ENCODE results near the gene SH2D1B. TPM values are rescaled to one million over a fixed set of nuclear protein-coding genes. Genes with fewer than 3 reads are reported as not detected.

The SH2D1B gene
- total RNA-seq, 4 donors from 2014 or later = not detected

DNA sequence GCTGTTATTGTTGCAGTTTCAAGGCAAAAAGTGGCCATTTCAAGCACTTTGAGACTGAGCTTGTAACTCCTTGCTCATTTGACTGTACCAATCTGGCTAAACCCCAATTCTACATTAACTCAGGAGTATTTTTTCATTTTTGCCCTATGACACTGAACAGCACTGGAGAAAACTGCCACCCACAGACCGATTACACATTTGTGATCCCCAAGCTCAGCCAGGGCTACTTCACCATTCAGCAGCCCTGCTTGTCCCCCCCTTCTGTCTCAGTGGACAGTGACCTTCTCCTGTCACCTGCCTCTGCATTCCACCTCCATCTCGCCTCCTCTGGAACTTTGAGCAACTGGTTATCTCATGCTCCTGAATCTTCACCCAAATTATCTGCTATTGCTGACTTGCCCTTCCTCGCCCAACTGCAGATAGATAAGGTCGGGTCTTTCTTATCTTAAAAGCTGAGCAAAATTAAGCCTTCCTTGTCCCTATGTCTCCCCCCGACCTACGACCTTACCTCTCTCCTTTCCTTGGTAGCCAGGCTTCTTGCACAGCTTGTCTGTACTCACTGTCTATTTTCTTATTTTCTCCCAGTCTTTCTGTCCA lies 60.6 kb downstream of the SH2D1B start:
- Histone ChIP-seq H3K27me3 (no peaks in the 10 kb centered on the region), H3K36me3 (peaks cover 0 to 12% (median 0%) of the 10 kb centered on the region in 3 donors), H3K4me1 (peaks cover 0 to 13% (median 3%) of the 10 kb centered on the region in 4 donors), H3K4me3 (no peak overlapping the region), H3K27ac (no peak overlapping the region), H3K9me3 (no peaks in the 10 kb centered on the region)
- WGBS, 2 donors = 89 to 94% methylated on average over 6 of the region's 6 CpGs
- TF ChIP-seq, protein P1, sequence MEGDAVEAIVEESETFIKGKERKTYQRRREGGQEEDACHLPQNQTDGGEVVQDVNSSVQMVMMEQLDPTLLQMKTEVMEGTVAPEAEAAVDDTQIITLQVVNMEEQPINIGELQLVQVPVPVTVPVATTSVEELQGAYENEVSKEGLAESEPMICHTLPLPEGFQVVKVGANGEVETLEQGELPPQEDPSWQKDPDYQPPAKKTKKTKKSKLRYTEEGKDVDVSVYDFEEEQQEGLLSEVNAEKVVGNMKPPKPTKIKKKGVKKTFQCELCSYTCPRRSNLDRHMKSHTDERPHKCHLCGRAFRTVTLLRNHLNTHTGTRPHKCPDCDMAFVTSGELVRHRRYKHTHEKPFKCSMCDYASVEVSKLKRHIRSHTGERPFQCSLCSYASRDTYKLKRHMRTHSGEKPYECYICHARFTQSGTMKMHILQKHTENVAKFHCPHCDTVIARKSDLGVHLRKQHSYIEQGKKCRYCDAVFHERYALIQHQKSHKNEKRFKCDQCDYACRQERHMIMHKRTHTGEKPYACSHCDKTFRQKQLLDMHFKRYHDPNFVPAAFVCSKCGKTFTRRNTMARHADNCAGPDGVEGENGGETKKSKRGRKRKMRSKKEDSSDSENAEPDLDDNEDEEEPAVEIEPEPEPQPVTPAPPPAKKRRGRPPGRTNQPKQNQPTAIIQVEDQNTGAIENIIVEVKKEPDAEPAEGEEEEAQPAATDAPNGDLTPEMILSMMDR (IDR thresholded peaks at IDR 0.05) = no peak
- TF ChIP-seq EP300 (IDR thresholded peaks at IDR 0.05) (no peak), POLR2A (IDR thresholded peaks at IDR 0.05) (no peak)
- no peak for DNase-seq (ENCODE audit: low spot score in 2 of 2)

DNA sequence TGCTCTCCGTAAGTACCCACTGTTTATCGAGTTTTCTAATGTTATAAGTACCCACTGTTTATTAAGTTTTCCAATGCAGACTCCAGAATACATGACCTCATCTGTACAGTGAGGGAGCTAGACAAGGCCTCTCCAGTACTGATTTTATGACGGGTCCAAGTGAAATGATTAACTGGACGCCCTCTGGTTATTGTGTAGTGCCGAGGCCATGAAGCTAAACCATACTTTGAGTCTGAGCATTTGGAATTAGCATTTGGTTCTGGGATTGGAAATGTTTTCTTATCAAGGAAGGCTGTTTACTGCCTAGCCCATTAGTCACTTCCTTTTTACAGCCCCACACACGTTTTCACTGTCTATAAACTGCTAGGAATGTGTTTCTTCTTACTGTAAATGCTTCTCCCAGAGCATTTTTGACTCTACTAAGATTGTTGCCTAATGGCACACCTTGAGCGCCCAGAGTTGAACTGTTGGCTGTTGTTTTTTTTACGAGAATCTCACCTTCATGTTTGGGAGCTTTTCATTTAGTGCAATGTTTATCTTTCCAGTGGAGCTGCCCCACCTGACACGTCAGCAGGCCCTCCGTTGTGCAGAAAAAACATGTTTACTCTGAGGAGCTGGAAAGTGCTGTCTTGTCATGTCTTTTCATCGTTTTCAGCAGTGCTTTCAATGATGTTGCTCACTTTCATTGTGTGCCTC lies 62.2 kb downstream of the SH2D1B start:
- Histone ChIP-seq H3K27me3 (no peaks in the 10 kb centered on the region), H3K9me3 (no peaks in the 10 kb centered on the region), H3K4me1 (peaks cover 0 to 13% (median 3%) of the 10 kb centered on the region in 4 donors), H3K4me3 (no peak overlapping the region), H3K36me3 (peaks cover 0 to 9% (median 0%) of the 10 kb centered on the region in 3 donors), H3K27ac (peak overlapping the region in 2 of 4 donors; percentile 10 to 26)
- no peak for DNase-seq (ENCODE audit: low spot score in 2 of 2)
- 40% methylated on average over 11 of the region's 11 CpGs for WGBS, 2 donors
- no peak for TF ChIP-seq EP300 (IDR thresholded peaks at IDR 0.05)
- no peak for TF ChIP-seq POLR2A (IDR thresholded peaks at IDR 0.05)
- TF ChIP-seq, protein P1 (IDR thresholded peaks at IDR 0.05) = no peak

DNA sequence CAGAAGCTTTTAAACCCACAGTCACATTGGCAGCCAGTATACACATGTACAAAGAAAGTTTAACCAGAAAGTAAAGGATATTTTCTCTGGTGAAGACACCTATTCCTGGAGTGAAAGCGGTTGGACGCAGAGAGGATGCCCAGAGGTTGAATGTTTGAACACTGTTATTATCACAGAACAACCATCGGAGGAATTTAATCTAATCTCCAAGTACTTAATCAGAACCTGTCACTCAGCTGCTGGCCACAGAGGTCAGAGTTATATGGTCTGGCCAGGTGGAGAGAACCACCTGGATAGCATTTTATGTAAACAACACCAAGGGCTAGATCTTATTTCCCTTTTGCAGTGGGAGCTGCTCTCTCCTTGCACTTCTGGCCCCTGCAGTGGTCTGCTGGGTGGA lies 64.7 kb downstream of the SH2D1B start:
- DNase-seq (ENCODE audit: low spot score in 2 of 2) = no peak
- Histone ChIP-seq H3K9me3 (no peaks in the 10 kb centered on the region), H3K4me1 (peaks cover 0 to 13% (median 3%) of the 10 kb centered on the region in 4 donors), H3K36me3 (peaks cover 0 to 20% (median 0%) of the 10 kb centered on the region in 3 donors), H3K27me3 (no peaks in the 10 kb centered on the region), H3K4me3 (no peak overlapping the region), H3K27ac (no peak overlapping the region)
- TF ChIP-seq POLR2A (IDR thresholded peaks at IDR 0.05) = no peak
- TF ChIP-seq, protein P1 (IDR thresholded peaks at IDR 0.05) = no peak
- no peak for TF ChIP-seq EP300 (IDR thresholded peaks at IDR 0.05)
- 65 to 67% methylated on average over 3 of the region's 3 CpGs for WGBS, 2 donors

Other genes starting within 250 kb of the SH2D1B start
- not detected for gene SPATA46, start 35.3 kb downstream of the SH2D1B start, total RNA-seq
- gene C1orf226, start 30.4 kb downstream of the SH2D1B start, total RNA-seq = 1 to 10 TPM; 2.9 to 8.0 (median 4.7) TPM
- gene UHMK1, start 85.7 kb upstream of the SH2D1B start, total RNA-seq = 10 to 100 TPM; 36.1 to 56.9 (median 49.2) TPM
- gene UAP1, start 149.6 kb upstream of the SH2D1B start, total RNA-seq = 100 to 1,000 TPM in 2 of 4 donors, 10 to 100 TPM in 2; 93.9 to 194 (median 113) TPM
- 100 to 1,000 TPM in 2 of 4 donors, 10 to 100 TPM in 2; 76.5 to 120 (median 103) TPM for gene DDR2, start 220.3 kb upstream of the SH2D1B start, total RNA-seq

All from tibial nerve (tissue), 4 donors.